GM08714 (cell line): ENCODE results near the gene CTTN.

ENCODE experiments used
- H3K4me3 ChIP-seq: fragments of 200-500 bp; sonication (Bioruptor generic); 2 replicates; pipeline ENCODE4 v1.5.1; 2014; ENCODE audit warnings: mild to moderate bottlenecking, low read length, inconsistent platforms
- ZNF274 ChIP-seq: IDR thresholded peaks from 2 replicates; pipeline ENCODE4 v1.6.1; 2012; ENCODE audit warnings: mild to moderate bottlenecking, low read depth, low read length

Gene CTTN

GRCh38 chr11:70471254-70471653 is 72.9 kb downstream of the CTTN start:
- no peak for TF ChIP-seq ZNF274

GRCh38 chr11:70472240-70472639 is 73.9 kb downstream of the CTTN start:
- H3K4me3 ChIP-seq, result no peak overlapping the region

More at GRCh38 chr11:70471254-70471653, 72.9 kb downstream of the CTTN start:
- H3K4me3 ChIP-seq, result no peak overlapping the region

GRCh38 chr11:70473186-70473872 is 75.0 kb downstream of the CTTN start:
- TF ChIP-seq ZNF274, result no peak
- no peak overlapping the region for H3K4me3 ChIP-seq

More at GRCh38 chr11:70472240-70472639, 73.9 kb downstream of the CTTN start:
- TF ChIP-seq ZNF274, result no peak

DNA sequence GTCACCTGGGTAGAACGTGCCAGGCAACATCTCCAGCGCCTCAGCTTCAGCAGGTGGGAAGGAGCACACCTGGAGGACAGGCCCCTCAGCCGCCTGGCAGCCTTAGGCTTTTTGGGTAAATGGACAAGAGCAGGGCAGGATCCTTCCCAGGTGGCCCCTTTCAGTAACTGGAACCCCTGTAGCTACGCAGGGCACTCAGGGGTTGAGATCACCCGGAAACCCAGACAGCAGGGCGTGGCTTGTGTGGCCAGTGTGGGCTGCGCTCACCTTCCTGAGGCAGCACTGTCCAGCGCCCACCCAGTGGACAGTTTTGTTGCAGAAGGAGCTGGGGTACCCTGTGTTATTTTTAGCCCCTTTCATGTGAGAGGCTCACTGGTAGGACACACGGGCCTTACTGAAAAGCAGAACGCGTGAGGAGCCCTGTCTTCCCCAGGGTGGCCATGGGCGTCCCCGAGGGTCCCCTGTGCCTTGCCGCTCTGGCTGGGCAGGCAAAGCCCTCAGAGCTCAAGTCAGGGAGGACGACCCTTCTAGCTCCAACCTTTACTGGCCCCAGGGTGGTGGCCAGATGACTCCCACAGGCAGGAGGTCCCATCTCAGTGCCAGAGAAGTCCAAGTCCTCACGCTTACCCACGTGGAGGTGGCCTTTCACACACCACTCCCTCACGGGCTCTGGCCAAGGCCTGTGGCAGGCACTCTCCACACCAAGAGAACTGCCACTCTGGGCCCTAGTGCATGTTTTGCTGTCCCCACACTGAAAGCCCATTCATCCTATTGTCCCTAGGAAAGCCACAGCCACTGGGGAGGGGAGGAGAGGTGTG is 75.8 kb downstream of the CTTN start:
- TF ChIP-seq ZNF274, result no peak
- H3K4me3 ChIP-seq, result no peak overlapping the region

GRCh38 chr11:70474710-70475109 is 76.4 kb downstream of the CTTN start:
- TF ChIP-seq ZNF274, result no peak
- H3K4me3 ChIP-seq, result no peak overlapping the region

GRCh38 chr11:70476669-70477068 is 78.3 kb downstream of the CTTN start:
- no peak overlapping the region for H3K4me3 ChIP-seq
- TF ChIP-seq ZNF274, result no peak

DNA sequence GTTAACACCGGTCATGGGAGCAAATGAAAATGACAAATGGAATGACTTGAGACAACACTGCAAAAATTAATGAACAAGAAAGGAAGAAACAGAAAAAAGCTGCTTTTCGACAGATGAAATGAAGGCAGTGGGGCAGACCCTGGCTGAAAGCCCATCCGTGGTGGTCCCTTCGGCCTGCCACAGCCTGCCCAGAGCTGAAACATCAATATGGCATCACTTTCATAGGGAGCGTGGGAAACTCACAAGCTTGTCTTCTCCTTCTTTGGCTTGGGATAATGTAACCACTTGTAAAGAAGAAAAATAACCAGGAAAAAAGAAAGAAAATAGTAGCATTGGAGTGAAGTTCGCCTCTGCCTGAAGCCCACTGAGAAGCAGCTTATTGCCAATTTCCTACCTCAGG is 78.8 kb downstream of the CTTN start:
- no peak for TF ChIP-seq ZNF274
- H3K4me3 ChIP-seq, result no peak overlapping the region

GRCh38 chr11:70477609-70478008 is 79.3 kb downstream of the CTTN start:
- H3K4me3 ChIP-seq, result no peak overlapping the region
- no peak for TF ChIP-seq ZNF274

GRCh38 chr11:70478166-70478890 is 80.0 kb downstream of the CTTN start:
- TF ChIP-seq ZNF274, result no peak
- H3K4me3 ChIP-seq, result no peak overlapping the region

- no peak for TF ChIP-seq ZNF274
- H3K4me3 ChIP-seq, result no peak overlapping the region
These were observed 82.4 kb downstream of the CTTN start for GRCh38 chr11:70480711-70481110.

- TF ChIP-seq ZNF274, result no peak
- no peak overlapping the region for H3K4me3 ChIP-seq
These were observed 83.5 kb downstream of the CTTN start for GRCh38 chr11:70481625-70482528.

GRCh38 chr11:70482529-70482917 is 84.2 kb downstream of the CTTN start:
- H3K4me3 ChIP-seq, result no peak overlapping the region
- no peak for TF ChIP-seq ZNF274

- H3K4me3 ChIP-seq, result no peak overlapping the region
- TF ChIP-seq ZNF274, result no peak
These were observed 84.9 kb downstream of the CTTN start for GRCh38 chr11:70483077-70483861.
